Right atrium auricular region (tissue), 2 donors: ENCODE data around the gene ZNF747. TPM values are rescaled to one million over a fixed set of nuclear protein-coding genes. Genes with fewer than 3 reads are reported as not detected.

Experiments used
- DNase-seq: peaks from one replicate; pipeline ENCODE4 v3.0.0-alpha.2; 2019; ENCODE audit warnings: low spot score
- H3K27ac ChIP-seq, 2 donors: fragments of 200-600 bp; sonication (generic); 1 replicate in 1 of 2; 2 replicates in 1 of 2; pipeline ENCODE4 v1.5.1; 2016 to 2019
- H3K27me3 ChIP-seq, 2 donors: fragments of 200-600 bp; sonication (generic); one replicate each; pipeline versions ENCODE4 v1.5.1 to v1.6.0; 2017 to 2019
- H3K36me3 ChIP-seq: fragments of 200-600 bp; sonication (generic); one replicate; pipeline ENCODE4 v1.5.1; 2016
- H3K4me1 ChIP-seq, 2 donors: fragments of 200-600 bp; sonication (generic); one replicate each; pipeline versions ENCODE4 v1.5.1 to v1.6.0; 2017 to 2019
- H3K4me3 ChIP-seq, 2 donors: fragments of 200-600 bp; sonication (generic); 1 replicate in 1 of 2; 2 replicates in 1 of 2; pipeline ENCODE4 v1.5.1; 2017 to 2019; ENCODE audit warnings: mild to moderate bottlenecking in 1 of 2, moderate library complexity in 1 of 2
- H3K9me3 ChIP-seq, 2 donors: fragments of 200-600 bp; sonication (generic); one replicate each; pipeline ENCODE4 v1.5.1; 2019
- total RNA-seq, 2 donors: library from RNA; depleted of rRNA; stranded (reverse); fragments of >200 nt; gene quantifications; one replicate each; pipeline ENCODE4 v1.1.0, GENCODE V29; 2016
- TF ChIP-seq, protein P1 (sequence below), 2 donors: fragments of 200-600 bp; sonication (generic); IDR thresholded peaks; one replicate each; pipeline ENCODE4 v1.5.1; 2019; ENCODE audit warnings: antibody characterized with exemption in 2 of 2

ZNF747 gene
- 10 to 100 TPM; 13.3 to 16.2 TPM for total RNA-seq

GRCh38 chr16:30534368-30535105, at the start of gene ZNF747:
Gene ZNF747 (minus strand): TSS chr16:30534858. CDS start chr16:30534679, 179 bp downstream.
- Histone ChIP-seq H3K27ac (peak within 1 kb of the TSS; percentile 91 to 98), H3K27me3 (no peaks in the 10 kb centered on the region), H3K36me3 (peaks cover 20% of the 10 kb centered on the region), H3K4me3 (peak within 1 kb of the TSS; percentile 71 to 82), H3K4me1 (peaks cover 0 to 36% of the 10 kb centered on the region in 2 donors), H3K9me3 (no peaks in the 10 kb centered on the region)
- DNase-seq = peak; percentile 91
- TF ChIP-seq, protein P1, sequence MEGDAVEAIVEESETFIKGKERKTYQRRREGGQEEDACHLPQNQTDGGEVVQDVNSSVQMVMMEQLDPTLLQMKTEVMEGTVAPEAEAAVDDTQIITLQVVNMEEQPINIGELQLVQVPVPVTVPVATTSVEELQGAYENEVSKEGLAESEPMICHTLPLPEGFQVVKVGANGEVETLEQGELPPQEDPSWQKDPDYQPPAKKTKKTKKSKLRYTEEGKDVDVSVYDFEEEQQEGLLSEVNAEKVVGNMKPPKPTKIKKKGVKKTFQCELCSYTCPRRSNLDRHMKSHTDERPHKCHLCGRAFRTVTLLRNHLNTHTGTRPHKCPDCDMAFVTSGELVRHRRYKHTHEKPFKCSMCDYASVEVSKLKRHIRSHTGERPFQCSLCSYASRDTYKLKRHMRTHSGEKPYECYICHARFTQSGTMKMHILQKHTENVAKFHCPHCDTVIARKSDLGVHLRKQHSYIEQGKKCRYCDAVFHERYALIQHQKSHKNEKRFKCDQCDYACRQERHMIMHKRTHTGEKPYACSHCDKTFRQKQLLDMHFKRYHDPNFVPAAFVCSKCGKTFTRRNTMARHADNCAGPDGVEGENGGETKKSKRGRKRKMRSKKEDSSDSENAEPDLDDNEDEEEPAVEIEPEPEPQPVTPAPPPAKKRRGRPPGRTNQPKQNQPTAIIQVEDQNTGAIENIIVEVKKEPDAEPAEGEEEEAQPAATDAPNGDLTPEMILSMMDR (IDR thresholded peaks at IDR 0.05) = peak in 1 of 2 donors; percentile 16

GRCh38 chr16:30582611-30583340, 48.1 kb upstream of the ZNF747 start:
- Histone ChIP-seq H3K9me3 (no peaks in the 10 kb centered on the region), H3K36me3 (peaks cover 26% of the 10 kb centered on the region), H3K4me3 (no peak overlapping the region), H3K27ac (no peak overlapping the region), H3K4me1 (peaks cover 0 to 27% of the 10 kb centered on the region in 2 donors), H3K27me3 (no peaks in the 10 kb centered on the region)
- no peak for DNase-seq
- TF ChIP-seq, protein P1 (IDR thresholded peaks at IDR 0.05) = no peak

GRCh38 chr16:30581457-30581856, 46.8 kb upstream of the ZNF747 start:
- Histone ChIP-seq H3K4me3 (no peak overlapping the region), H3K9me3 (no peaks in the 10 kb centered on the region), H3K36me3 (peaks cover 26% of the 10 kb centered on the region), H3K27ac (no peak overlapping the region), H3K27me3 (no peaks in the 10 kb centered on the region), H3K4me1 (peaks cover 0 to 27% of the 10 kb centered on the region in 2 donors)
- TF ChIP-seq, protein P1 (IDR thresholded peaks at IDR 0.05) = no peak
- DNase-seq = no peak

GRCh38 chr16:30574678-30575077, 40.0 kb upstream of the ZNF747 start:
- Histone ChIP-seq H3K4me3 (no peak overlapping the region), H3K9me3 (no peaks in the 10 kb centered on the region), H3K4me1 (peaks cover 0 to 23% of the 10 kb centered on the region in 2 donors), H3K36me3 (peaks cover 13% of the 10 kb centered on the region), H3K27ac (no peak overlapping the region), H3K27me3 (no peaks in the 10 kb centered on the region)
- TF ChIP-seq, protein P1 (IDR thresholded peaks at IDR 0.05) = no peak
- no peak for DNase-seq

GRCh38 chr16:30571445-30572322, 37.0 kb upstream of the ZNF747 start, which contains the start of gene ZNF688:
Gene ZNF688 (minus strand): TSS chr16:30571714. CDS start chr16:30571629, 85 bp downstream.
- DNase-seq = peak; percentile 96

More at GRCh38 chr16:30571445-30572322, 37.0 kb upstream of the ZNF747 start, which contains the start of gene ZNF688:
- Histone ChIP-seq H3K27me3 (no peaks in the 10 kb centered on the region), H3K36me3 (no peaks in the 10 kb centered on the region), H3K4me1 (peaks cover 0 to 24% of the 10 kb centered on the region in 2 donors), H3K4me3 (peak within 1 kb of the TSS; percentile 66 to 88), H3K27ac (peak within 1 kb of the TSS; percentile 94 to 98), H3K9me3 (no peaks in the 10 kb centered on the region)
- TF ChIP-seq, protein P1 (IDR thresholded peaks at IDR 0.05) = peak in 1 of 2 donors; percentile 18
